ENCODE results near the gene POMC.
"Not testable (repeated sequence)": the region's sequence is repeated elsewhere in the genome, so short reads cannot be mapped to it uniquely, and the experiment has no call there.

POMC gene

DNA sequence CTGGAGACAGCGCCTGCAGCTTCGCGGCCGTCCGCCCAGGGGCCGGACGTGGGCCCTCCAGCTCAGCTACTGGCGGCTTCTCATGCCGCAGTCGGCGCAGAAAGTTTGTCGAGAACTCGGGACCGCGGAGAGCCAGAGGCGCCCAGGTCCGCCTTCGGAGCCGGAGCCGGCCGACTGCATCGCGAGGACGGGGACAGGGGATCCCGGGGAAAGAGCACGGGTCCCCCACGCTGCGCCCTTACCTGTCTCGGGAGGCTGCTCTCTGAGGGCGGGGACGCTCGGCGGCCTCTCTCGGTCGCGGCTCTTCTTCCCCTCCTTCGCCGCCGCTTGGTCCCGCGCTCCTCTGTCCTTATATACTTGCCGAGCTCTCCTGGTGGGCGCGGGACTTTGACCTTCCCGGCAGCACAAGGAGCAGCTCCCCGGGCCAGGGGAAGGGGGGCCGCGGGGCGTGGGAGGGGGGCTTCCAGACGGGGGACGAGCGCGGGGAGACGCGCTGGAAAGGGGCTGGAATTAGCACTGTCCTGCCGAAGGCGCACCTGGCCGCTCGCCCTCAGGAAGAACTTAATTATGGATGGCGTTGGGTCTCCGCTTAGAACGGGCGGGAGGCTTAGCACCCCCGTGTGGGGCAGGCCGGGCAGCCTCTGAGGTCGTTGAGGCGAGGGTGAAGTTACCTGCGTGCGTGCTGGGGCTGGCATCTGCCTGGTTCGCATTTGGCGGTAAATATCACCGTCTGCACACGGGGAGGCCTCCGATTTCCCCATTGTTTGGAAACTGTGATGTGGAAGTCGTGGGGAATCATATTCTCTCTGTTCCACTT lies at the start of gene POMC:
TSS of gene POMC (minus strand) at position 325 of the 817 bp plus-strand sequence. CDS start 3,808 bp downstream, outside the sequence.
- H3K4me3 ChIP-seq (ENCODE audit: control insufficient read depth, low read depth, low read length): peak within 1 kb of the TSS; percentile 4
- peak; percentile 6 for DNase-seq (ENCODE audit: low read depth)
- TF ChIP-seq, protein P1, sequence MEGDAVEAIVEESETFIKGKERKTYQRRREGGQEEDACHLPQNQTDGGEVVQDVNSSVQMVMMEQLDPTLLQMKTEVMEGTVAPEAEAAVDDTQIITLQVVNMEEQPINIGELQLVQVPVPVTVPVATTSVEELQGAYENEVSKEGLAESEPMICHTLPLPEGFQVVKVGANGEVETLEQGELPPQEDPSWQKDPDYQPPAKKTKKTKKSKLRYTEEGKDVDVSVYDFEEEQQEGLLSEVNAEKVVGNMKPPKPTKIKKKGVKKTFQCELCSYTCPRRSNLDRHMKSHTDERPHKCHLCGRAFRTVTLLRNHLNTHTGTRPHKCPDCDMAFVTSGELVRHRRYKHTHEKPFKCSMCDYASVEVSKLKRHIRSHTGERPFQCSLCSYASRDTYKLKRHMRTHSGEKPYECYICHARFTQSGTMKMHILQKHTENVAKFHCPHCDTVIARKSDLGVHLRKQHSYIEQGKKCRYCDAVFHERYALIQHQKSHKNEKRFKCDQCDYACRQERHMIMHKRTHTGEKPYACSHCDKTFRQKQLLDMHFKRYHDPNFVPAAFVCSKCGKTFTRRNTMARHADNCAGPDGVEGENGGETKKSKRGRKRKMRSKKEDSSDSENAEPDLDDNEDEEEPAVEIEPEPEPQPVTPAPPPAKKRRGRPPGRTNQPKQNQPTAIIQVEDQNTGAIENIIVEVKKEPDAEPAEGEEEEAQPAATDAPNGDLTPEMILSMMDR (conservative IDR thresholded peaks at IDR 0.05; ENCODE audit: control insufficient read depth, insufficient read depth, low read depth, low read length): no peak

DNA sequence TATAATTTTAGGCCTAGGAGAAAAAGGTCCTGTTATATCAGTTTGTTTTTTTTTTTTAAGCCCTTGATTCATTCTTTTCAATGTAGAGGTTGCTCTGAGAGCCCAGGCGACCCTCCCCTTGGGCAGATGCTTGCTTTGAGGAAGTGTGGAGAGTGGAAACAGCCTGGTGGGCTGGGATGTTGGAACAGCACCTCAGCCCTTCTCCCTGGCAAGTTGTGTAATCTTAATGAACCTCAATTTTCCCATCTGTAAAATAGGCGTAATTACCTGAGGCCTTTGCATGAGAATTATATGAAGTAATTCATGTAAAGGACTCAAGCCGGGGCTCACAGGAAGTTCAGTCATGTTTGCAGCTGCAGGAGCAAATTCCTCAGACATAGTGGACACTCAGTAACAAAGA lies 49.7 kb upstream of the POMC start:
- H3K4me3 ChIP-seq (ENCODE audit: control insufficient read depth, low read depth, low read length): no peak overlapping the region
- no peak for DNase-seq (ENCODE audit: low read depth)
- TF ChIP-seq, protein P1 (conservative IDR thresholded peaks at IDR 0.05; ENCODE audit: control insufficient read depth, insufficient read depth, low read depth, low read length): no peak

DNA sequence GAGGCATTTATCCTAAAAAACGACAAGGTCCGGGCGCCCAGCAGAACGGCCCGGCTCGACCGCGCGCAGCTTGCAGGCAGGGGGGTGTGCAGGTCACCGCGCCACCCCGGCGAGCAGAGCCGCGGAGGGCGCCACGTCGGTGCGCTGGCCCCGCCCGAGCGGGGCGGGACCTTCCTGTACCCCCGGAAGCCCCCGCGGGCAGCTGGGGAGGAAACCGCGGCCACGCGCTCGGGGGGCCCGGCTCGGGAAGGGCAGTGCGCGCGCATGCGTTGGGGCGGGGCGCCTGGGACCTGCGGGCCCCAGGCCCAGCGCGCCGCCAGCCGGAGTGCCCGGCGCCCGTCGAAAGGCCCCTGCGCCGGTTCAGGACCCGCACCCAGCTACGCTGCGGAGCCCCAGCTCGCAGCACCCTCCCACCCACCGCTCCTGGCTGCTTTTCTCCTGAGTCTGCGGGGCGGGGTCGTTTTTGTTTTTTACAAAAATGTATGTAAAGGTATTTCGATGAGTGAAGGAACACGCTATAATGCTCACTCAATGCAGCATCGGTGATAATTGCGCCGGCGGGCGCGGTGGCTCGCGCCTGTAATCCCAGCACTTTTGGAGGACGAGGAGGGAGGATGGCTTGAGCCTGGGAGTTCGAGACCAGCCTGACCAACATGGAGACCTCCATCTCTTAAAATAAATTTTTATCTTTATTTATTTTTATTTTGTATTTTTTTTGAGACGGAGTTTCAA lies 47.7 kb upstream of the POMC start:
- DNase-seq (ENCODE audit: low read depth): peak; percentile 66
- H3K4me3 ChIP-seq (ENCODE audit: control insufficient read depth, low read depth, low read length): peak overlapping the region; percentile 60
- TF ChIP-seq, protein P1 (conservative IDR thresholded peaks at IDR 0.05; ENCODE audit: control insufficient read depth, insufficient read depth, low read depth, low read length): no peak

DNA sequence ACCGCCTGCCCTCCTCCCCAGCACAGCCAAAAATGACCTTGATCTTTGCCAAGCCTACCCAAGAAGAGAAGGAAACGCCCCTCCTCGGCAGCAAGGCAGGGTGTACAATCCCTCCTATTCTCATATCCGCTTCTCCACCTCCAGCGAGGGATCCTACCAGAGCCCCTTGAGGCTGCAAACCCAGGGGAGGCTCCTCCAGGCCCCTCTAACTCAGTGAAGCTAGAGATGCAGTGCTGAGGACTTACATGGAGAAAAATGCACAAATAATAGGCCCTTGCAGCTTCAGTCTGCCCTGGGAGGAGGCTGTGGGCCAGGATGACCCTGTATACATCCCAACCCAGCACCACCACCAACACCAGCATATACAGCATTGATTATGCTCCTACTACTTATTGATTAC lies 46.9 kb upstream of the POMC start:
- TF ChIP-seq, protein P1 (conservative IDR thresholded peaks at IDR 0.05; ENCODE audit: control insufficient read depth, insufficient read depth, low read depth, low read length): no peak
- no peak for DNase-seq (ENCODE audit: low read depth)
- H3K4me3 ChIP-seq (ENCODE audit: control insufficient read depth, low read depth, low read length): peak overlapping the region; percentile 43

DNA sequence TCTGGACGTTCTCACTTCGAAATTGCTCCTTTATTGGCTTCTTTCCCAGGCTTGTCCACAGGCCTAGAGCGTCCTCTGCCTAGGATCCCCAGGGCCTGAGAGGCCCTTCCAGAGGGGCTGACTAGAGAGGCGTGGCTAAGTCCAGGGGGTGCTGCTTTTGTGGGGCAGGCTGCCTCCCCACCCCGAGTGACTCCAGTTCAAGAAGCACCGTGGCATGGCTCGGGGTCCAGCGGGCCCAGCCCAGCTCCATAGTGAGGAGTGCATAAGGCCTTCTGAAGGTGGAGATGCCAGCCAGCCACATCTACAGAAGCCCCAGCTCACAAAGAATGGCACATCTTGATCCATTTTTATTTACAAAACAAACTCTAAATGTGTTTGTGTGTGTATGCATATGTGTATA lies 44.8 kb upstream of the POMC start:
- DNase-seq (ENCODE audit: low read depth): no peak
- H3K4me3 ChIP-seq (ENCODE audit: control insufficient read depth, low read depth, low read length): no peak overlapping the region
- TF ChIP-seq, protein P1 (conservative IDR thresholded peaks at IDR 0.05; ENCODE audit: control insufficient read depth, insufficient read depth, low read depth, low read length): no peak

DNA sequence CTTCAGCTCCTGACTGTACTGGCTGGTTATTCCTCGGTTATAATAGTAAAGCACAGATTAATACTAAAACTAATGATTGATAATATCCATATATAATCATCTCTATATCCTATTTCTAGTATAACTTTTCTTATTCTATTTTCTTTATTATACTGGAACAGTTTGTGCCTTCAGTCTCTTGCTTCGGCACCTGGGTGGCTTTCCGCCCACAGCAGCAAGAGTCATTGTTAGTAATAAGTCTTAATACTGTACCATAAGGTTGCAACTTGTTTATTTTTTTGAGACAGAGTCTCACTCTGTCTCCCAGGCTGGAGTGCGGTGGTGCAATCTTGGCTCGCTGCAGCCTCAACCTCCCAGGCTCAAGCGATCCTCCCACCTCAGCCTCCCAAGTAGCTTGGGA lies 42.5 kb upstream of the POMC start:
- not testable (repeated sequence) for H3K4me3 ChIP-seq (ENCODE audit: control insufficient read depth, low read depth, low read length); DNase-seq (ENCODE audit: low read depth)

DNA sequence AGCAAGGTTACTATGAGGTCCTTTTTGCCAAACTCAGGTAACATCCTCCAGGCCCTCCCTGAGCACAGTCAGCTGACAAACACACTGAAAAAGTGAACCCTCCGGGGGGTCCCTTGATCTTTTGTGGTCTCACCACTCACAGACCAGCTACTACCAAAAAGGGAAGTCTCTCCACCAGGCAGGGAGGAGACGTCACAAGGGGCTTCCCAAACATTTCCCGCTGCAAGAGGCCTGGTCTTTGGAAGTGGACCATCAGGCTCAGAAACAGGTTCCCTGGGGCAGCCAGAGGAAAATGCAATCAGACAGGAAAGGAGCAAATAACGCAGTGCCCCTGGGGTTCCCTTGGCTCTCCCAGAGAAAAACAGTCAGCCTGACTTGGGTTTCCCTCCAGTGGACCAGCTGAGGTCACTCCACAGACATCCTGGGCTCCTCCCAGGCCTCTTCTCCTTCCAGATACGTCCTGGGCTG lies 38.7 kb upstream of the POMC start:
- no peak for DNase-seq (ENCODE audit: low read depth)

More for the DNA sequence above, 38.7 kb upstream of the POMC start:
- no peak overlapping the region for H3K4me3 ChIP-seq (ENCODE audit: control insufficient read depth, low read depth, low read length)
- TF ChIP-seq, protein P1 (conservative IDR thresholded peaks at IDR 0.05; ENCODE audit: control insufficient read depth, insufficient read depth, low read depth, low read length): no peak

Data from fibroblast of mammary gland (primary cell).